SJSA1 (cell line): ENCODE measurements around the gene CALCOCO2. TPM values are rescaled to one million over a fixed set of nuclear protein-coding genes. Genes with fewer than 3 reads are reported as not detected.
"Not testable (repeated sequence)": the region's sequence is repeated elsewhere in the genome, so short reads cannot be mapped to it uniquely, and the experiment has no call there.

Source experiments
- DNase-seq, 2 experiments: peaks; one replicate each; pipeline ENCODE4 v3.0.0-alpha.2; 2015 to 2020; ENCODE audit warnings: low spot score in 2 of 2, low read depth in 1 of 2
- H3K27ac ChIP-seq: fragments of 250-450 bp; sonication (Bioruptor Pico); 2 replicates; pipeline ENCODE4 v1.5.1; 2020; ENCODE audit warnings: mild to moderate bottlenecking, moderate library complexity
- H3K27me3 ChIP-seq: fragments of 250-450 bp; sonication (Bioruptor Pico); replicated peaks from 2 replicates; pipeline ENCODE4 v1.5.1; 2020; ENCODE audit warnings: mild to moderate bottlenecking, moderate library complexity
- H3K36me3 ChIP-seq: fragments of 250-450 bp; sonication (Bioruptor Pico); 2 replicates; pipeline ENCODE4 v1.5.1; 2020; ENCODE audit warnings: mild to moderate bottlenecking
- H3K4me1 ChIP-seq: fragments of 250-450 bp; sonication (Bioruptor Pico); replicated peaks from 2 replicates; pipeline ENCODE4 v1.6.1; 2021; ENCODE audit warnings: mild to moderate bottlenecking
- H3K4me3 ChIP-seq: fragments of 250-450 bp; sonication (Bioruptor Pico); 2 replicates; pipeline ENCODE4 v1.5.1; 2020; ENCODE audit warnings: mild to moderate bottlenecking
- H3K9me3 ChIP-seq: fragments of 250-450 bp; sonication (Bioruptor Pico); replicated peaks from 2 replicates; pipeline ENCODE4 v1.5.1; 2020; ENCODE audit warnings: mild to moderate bottlenecking
- total RNA-seq: library from RNA; depleted of rRNA; stranded (reverse); fragments of >200 nt; shearing (Covaris generic); gene quantifications from 2 replicates; pipeline ENCODE4 v1.2.3, GENCODE V29; 2014

CALCOCO2 gene
- total RNA-seq, 1 experiment from 2014 or later = 48.4 TPM

DNA sequence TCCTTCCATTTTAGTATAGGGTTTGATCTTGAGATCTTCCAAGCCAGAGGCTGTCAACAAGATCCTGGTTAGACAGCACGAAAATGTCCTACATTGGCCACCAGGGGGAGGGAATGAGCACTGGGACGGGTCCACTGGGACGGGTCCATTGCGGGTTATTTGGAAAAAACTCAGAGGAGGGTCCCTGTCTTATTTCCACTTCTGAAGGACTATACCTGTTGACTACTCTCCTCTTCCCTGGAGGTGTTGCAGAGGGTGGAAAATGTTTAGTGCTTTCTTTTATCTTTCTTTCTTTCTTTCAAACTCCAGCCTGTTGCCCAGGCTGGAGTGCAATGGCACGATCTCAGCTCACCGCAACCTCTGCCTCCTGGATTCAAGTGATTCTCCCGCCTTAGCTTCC lies 16.3 kb upstream of the CALCOCO2 start:
- H3K4me3 ChIP-seq = no peak overlapping the region
- no peaks in the 10 kb centered on the region for H3K9me3 ChIP-seq
- peaks cover 53% of the 10 kb centered on the region for H3K27me3 ChIP-seq
- no peaks in the 10 kb centered on the region for H3K36me3 ChIP-seq
- peaks cover 12% of the 10 kb centered on the region for H3K4me1 ChIP-seq
- H3K27ac ChIP-seq = no peak overlapping the region
- DNase-seq = peak; percentile 53 to 62

DNA sequence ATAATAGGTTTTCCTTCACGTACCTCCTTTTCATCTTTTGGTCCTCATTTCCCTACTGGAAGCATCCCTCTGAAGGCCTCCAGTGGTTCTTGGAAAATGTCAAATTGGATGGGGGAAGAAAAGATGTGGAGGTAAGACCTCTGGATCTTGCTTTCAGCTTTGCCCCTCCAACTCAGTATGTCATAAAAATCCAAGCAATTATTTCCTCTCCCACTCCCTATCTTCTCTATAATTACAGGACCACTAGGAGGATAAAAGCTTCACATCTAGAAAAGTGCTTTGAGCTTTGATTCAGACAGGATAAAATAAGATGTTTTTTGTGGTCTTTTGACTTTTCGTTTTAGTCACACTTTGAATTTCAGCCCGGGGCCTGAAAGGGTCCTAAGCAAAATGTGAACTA lies 15.5 kb upstream of the CALCOCO2 start:
- H3K27me3 ChIP-seq = peaks cover 53% of the 10 kb centered on the region
- H3K27ac ChIP-seq = no peak overlapping the region
- no peaks in the 10 kb centered on the region for H3K36me3 ChIP-seq
- peaks cover 12% of the 10 kb centered on the region for H3K4me1 ChIP-seq
- DNase-seq = no peak
- H3K9me3 ChIP-seq = no peaks in the 10 kb centered on the region
- no peak overlapping the region for H3K4me3 ChIP-seq

DNA sequence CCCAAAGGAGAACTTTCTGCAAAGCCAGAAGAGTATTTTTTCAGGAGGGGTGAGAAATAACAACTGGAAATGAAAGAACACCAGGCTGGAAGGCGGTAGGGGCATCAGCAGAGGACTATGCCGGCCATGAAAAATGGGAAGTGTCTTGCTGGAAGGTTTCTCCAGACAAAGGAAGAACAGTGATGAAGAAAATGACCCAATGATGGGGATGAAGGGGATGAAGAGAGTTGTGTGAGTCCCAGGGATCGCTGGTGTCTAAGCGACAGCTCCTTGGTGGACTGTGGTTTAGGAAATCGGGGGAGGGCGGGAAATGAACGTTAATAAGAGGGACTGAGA lies 14.4 kb upstream of the CALCOCO2 start:
- no peaks in the 10 kb centered on the region for H3K9me3 ChIP-seq
- peaks cover 12% of the 10 kb centered on the region for H3K4me1 ChIP-seq
- H3K27me3 ChIP-seq = peaks cover 53% of the 10 kb centered on the region
- H3K4me3 ChIP-seq = no peak overlapping the region
- no peak for DNase-seq
- H3K36me3 ChIP-seq = no peaks in the 10 kb centered on the region
- no peak overlapping the region for H3K27ac ChIP-seq

DNA sequence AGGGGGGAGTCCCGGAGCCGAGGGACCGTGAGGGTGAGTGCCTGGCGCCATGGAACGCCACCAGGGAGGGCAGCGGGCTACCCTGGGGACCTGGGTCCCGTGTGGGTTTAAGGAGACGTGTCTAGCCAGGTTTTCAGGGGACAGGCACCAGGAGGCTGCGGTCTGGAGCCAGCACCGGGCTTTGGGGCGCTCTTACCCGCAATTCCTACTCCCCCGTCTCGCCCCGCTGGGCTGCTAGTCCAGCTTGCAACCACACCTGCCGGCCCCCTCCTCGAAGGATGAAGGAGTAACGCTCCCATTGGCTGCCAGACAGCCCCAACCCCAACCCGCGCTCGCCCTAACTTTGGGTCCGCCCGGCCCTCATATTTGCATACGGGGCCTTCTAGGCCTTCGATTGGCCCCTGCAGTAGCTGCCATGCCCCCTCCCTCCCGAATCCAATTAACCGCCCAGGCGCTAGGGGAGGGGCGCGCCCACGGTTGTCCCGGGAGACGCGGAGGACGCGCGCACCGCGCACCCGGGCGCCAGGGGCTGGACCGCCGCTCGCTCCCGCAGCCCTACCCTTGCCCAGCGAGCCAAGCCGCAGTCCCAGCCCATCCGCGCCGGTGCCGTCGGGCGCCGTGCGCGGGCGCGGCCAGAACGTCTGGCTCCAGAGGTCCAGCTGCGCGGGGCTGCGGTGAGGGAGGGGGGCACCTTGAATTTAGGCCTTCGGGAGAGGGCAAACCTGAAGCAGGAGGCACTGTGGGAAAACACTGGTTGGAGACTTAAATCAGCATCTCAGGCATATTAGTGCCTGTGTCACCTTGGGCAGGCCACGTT lies 13.9 kb upstream of the CALCOCO2 start, which contains the start of gene TTLL6:
TSS of gene TTLL6 (minus strand) at position 456 of the 817 bp plus-strand sequence. CDS start at position 299, 157 bp downstream.
- peak; percentile 46 to 72 for DNase-seq
- Histone ChIP-seq H3K27ac (no peak within 1 kb of the TSS), H3K9me3 (no peaks in the 10 kb centered on the region), H3K4me3 (peak within 1 kb of the TSS; percentile 13), H3K36me3 (no peaks in the 10 kb centered on the region), H3K4me1 (peaks cover 12% of the 10 kb centered on the region), H3K27me3 (peaks cover 57% of the 10 kb centered on the region)

DNA sequence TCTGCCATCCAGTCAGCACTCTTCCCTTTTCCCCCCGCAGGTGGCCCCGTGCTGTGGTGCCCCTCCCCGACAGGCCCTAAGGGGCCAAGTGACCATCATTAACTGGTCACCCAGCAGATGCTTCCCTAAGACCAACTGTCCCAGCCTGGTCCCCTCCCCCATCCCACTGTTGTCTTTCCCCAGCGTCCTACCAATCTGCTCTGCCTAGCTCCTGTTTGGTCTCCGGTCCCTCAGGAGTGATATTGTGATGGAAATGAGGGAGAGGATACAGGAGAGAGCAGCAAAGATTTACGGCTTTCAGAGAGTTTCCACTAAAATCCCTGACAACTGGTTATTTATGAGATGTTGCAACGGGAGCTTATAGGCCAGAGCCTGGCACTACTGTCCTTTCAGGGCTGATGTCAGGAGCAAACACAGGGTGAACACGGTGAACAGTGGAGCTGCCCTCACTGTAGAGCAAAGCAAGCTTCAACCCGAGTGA lies 12.4 kb upstream of the CALCOCO2 start:
- H3K9me3 ChIP-seq = no peaks in the 10 kb centered on the region
- peaks cover 12% of the 10 kb centered on the region for H3K4me1 ChIP-seq
- H3K27me3 ChIP-seq = peaks cover 47% of the 10 kb centered on the region
- no peak overlapping the region for H3K27ac ChIP-seq
- H3K36me3 ChIP-seq = no peaks in the 10 kb centered on the region
- H3K4me3 ChIP-seq = no peak overlapping the region
- DNase-seq = no peak

DNA sequence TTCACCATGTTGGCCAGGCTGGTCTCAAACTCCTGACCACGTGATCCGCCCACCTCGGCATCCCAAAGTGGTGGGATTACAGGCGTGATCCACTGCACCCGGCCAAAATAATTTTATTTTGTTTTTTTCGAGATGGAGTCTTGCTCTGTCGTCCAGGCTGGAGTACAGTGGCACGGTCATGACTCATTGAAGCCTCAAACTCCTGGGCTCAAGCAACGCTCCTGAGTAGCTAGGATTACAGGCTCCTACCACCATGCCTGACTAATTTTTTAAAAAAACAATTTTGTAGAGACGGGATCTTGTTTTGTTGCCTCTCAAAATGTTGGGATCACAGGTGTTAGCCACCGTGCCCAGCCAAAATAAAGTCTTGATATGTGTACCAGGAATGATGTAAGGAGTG lies 11.4 kb upstream of the CALCOCO2 start:
- DNase-seq = no peak
- Histone ChIP-seq H3K36me3 (no peaks in the 10 kb centered on the region), H3K4me3 (no peak overlapping the region), H3K27ac (no peak overlapping the region), H3K9me3 (no peaks in the 10 kb centered on the region), H3K4me1 (peaks cover 12% of the 10 kb centered on the region), H3K27me3 (peaks cover 38% of the 10 kb centered on the region)

DNA sequence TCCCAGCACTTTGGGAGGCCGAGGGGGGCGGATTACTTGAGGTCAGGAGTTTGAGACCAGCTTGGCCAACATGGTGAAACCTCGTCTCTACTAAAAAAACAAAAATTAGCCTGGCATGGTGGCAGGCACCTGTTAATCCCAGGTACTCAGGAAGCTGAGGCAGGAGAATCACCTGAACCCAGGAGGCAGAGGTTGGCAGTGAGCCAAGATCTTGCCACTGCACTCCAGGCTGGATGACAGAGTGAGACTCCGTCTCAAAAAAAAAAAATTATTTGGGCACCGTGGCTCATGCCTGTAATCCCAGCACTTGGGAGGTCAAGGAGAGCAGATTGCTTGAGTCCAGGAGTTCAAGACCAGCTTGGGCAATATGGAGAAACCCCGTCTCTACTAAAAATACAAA lies 9.9 kb upstream of the CALCOCO2 start:
- H3K4me3 ChIP-seq, DNase-seq, H3K36me3 ChIP-seq, H3K9me3 ChIP-seq, H3K27ac ChIP-seq: not testable (repeated sequence)
- H3K27me3 ChIP-seq = peaks cover 24% of the 10 kb centered on the region
- peaks cover 12% of the 10 kb centered on the region for H3K4me1 ChIP-seq

DNA sequence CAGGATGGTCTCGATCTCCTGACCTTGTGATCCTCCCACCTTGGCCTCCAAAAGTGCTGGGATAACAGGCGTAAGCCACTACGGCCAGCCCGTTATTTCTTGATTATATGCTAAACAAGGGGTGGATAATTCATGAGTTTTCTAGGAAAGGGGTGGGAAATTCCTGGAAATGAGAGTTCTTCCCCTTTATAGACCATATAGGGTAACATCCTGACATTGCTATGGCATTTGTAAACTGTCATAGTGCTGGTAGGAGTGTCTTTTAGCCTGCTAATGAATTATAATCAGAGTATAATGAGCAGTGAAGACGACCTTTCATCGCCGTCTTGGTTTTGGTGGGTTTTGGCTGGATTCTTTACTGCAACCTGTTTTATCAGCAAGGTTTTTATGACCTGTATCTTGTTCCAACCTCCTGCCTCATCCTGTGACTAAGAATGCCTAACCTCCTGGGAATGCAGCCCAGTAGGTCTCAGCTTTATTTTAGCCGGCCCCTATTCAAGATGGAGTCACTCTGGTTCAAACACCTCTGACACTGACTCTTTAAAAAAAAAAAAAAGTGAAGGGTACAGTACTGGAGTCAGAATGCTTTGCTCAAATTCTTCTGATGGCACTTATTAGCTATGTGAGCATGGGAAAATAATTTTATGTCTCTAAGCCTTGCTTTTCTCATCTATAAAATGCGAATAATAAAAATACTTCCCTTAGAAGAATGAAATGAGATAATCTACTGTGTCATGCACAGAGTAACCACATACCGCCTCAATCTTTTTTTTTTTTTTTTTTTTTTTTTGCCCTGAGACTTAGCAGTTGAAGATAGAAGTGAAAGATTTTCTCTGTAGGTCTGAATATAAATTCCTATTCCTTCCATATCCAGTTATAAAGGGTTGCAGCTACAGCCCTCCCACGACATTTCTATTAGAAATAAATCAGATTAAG lies 5.1 kb upstream of the CALCOCO2 start:
- Histone ChIP-seq H3K4me1 (peaks cover 4% of the 10 kb centered on the region), H3K27me3 (peaks cover 4% of the 10 kb centered on the region; the same call in 1 of the 2 replicates), H3K9me3 (0 out of 2 replicates have a peak, but pooled peaks cover 2% of the 10 kb centered on the region), H3K4me3 (no peak overlapping the region), H3K27ac (no peak overlapping the region), H3K36me3 (no peaks in the 10 kb centered on the region)
- DNase-seq = no peak

DNA sequence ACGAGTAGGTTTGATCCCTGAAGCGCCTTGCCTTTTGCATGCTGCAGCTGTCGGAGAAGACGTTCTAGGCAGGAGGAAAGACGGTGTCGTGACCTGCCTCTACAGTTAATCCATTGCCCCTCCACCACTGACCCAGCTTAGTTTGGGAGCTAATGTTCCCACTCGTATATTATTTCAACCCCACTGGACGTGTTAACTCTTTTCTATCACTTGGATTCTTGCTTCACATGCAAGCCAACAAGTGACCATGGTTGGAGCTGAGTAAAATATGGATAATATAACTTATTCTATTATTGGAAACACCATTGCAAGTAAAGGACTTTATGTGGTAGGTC lies 681 bp downstream of the CALCOCO2 start:
- H3K27ac ChIP-seq = peak overlapping the region; percentile 80
- no peaks in the 10 kb centered on the region for H3K9me3 ChIP-seq
- H3K27me3 ChIP-seq = no peaks in the 10 kb centered on the region
- peaks cover 11% of the 10 kb centered on the region for H3K4me1 ChIP-seq
- no peak for DNase-seq
- peaks cover 13% of the 10 kb centered on the region for H3K36me3 ChIP-seq
- peak overlapping the region; percentile 83 for H3K4me3 ChIP-seq

DNA sequence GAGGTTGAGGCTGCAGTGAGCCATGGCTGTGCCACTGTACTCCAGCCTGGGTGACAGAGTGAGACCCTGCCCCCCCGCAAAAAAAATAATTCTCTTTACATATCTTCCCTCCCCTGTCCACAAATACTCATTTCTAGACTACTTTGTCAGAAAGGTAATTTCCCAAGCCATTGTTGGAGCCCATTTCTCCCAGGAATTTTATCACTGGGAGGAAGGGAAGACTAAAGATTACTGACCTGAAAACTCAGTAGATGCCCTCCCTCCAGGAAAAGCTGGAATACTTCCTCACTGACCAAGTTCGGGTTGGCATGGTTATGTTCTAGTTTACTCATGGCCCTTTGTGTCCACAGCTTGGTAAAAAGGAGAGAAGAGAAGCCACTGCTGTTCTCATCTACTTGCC lies 4.1 kb downstream of the CALCOCO2 start:
- Histone ChIP-seq H3K4me1 (peaks cover 7% of the 10 kb centered on the region), H3K27me3 (no peaks in the 10 kb centered on the region), H3K4me3 (no peak overlapping the region), H3K27ac (no peak overlapping the region), H3K36me3 (peaks cover 13% of the 10 kb centered on the region), H3K9me3 (no peaks in the 10 kb centered on the region)
- DNase-seq = no peak

DNA sequence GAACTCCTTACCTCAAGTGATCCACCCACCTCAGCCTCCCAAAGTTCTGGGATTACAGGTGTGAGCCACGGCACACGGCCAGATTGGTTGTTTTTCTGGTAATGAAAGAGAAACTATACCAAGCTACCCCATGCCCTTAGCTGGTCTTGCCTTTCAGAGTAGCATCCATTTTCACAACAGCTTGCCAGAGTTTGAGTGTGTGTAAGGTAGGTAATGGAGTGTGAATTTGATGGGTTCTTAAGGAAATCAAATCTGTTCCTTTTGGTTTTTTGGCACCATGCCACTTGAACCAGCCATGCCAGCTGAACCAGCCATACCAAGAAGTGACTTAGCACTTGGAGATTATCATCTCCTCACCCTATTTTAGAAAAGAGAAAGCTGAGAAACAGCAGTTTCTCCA lies 5.1 kb downstream of the CALCOCO2 start:
- H3K36me3 ChIP-seq = peaks cover 12% of the 10 kb centered on the region
- no peaks in the 10 kb centered on the region for H3K27me3 ChIP-seq
- H3K27ac ChIP-seq = no peak overlapping the region
- peaks cover 17% of the 10 kb centered on the region for H3K4me1 ChIP-seq
- no peaks in the 10 kb centered on the region for H3K9me3 ChIP-seq
- DNase-seq = no peak
- H3K4me3 ChIP-seq = no peak overlapping the region

DNA sequence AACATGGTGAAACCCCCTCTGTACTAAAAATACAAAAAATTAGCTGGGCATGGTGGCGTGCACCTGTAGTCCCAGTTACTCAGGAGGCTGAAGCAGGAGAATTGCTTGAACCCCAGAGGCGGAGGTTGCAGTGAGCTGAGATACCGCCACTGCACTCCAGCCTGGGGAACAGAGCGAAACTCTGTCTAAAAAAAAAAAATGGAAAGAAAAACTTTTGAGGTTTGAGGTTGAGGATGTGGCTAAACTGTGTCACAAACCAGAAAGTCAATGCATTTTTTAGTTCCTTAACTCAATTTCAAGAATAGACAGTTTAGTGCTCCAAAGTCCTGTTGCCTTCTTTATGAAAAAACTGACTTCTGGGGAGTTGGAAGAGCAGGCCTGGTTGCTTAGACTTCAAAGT lies 6.6 kb downstream of the CALCOCO2 start:
- H3K27ac ChIP-seq = not testable (repeated sequence)

DNA sequence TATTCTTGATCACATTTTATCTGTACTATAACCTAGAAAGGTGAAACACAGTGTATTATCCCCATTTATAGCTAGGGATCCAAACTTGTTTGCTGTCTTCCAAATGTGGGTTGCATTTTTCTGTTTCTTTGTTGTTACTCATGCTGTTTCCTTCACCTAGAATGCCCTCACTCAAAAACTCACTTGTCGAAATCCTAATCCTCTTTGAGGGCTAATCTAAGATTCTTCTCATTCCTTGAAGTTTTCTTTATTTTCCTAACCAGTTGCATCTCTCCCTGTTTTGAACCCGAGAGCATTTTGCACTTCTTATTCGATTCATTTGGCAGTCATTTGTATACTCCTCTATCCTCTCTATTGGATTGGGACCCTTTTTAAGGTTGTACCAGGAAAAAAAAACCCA lies 9.6 kb downstream of the CALCOCO2 start:
- Histone ChIP-seq H3K27me3 (no peaks in the 10 kb centered on the region), H3K4me1 (peaks cover 17% of the 10 kb centered on the region), H3K27ac (no peak overlapping the region), H3K9me3 (no peaks in the 10 kb centered on the region), H3K36me3 (peaks cover 29% of the 10 kb centered on the region), H3K4me3 (no peak overlapping the region)
- DNase-seq = no peak

More for the DNA sequence above, 6.6 kb downstream of the CALCOCO2 start:
- not testable (repeated sequence) for DNase-seq, H3K9me3 ChIP-seq, H3K36me3 ChIP-seq, H3K27me3 ChIP-seq, H3K4me3 ChIP-seq
- H3K4me1 ChIP-seq = peaks cover 17% of the 10 kb centered on the region

DNA sequence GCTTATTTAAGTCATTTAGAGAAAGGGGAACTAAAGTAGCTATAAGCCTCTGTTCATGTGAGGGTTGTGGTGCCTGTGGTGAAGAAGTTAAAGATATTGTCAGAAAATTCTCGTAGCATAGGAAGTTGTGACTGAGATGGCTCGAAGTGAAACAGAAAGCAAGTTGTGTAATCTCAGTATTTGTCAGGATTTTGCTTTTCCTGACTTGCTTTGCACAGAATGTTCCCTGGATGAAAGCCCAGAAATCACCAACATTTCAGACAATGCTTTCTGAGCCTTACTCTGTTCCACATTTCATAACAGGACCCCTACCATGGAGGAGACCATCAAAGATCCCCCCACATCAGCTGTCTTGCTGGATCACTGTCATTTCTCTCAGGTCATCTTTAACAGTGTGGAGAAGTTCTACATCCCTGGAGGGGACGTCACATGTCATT lies 10.6 kb downstream of the CALCOCO2 start:
- Histone ChIP-seq H3K4me1 (peaks cover 17% of the 10 kb centered on the region), H3K27me3 (no peaks in the 10 kb centered on the region), H3K36me3 (peaks cover 27% of the 10 kb centered on the region), H3K4me3 (peak overlapping the region; percentile 21), H3K27ac (peak overlapping the region; percentile 37), H3K9me3 (no peaks in the 10 kb centered on the region)
- DNase-seq = peak in 1 of 2 experiments; percentile 38
